Mesothelial cell of epicardium (in vitro differentiated cells): ENCODE measurements around the gene APH1A. TPM values are rescaled to one million over a fixed set of nuclear protein-coding genes. Genes with fewer than 3 reads are reported as not detected.
A peak's percentile ranks its signal among the peaks of the same experiment; 100 is the strongest.

ENCODE experiments used
- DNase-seq, 2 experiments: peaks; one replicate each; pipeline ENCODE4 v3.0.0; 2021; ENCODE audit warnings: low spot score in 2 of 2; ENCODE audit not compliant: unreplicated experiment in 2 of 2
- H3K27ac Mint-ChIP-seq: 2 replicates; pipeline ENCODE4 v1.8.0; 2021; ENCODE audit warnings: mixed read lengths
- H3K27me3 Mint-ChIP-seq: 2 replicates; pipeline ENCODE4 v1.8.0; 2021; ENCODE audit warnings: low read depth, mixed read lengths
- H3K36me3 Mint-ChIP-seq: 2 replicates; pipeline ENCODE4 v1.8.0; 2021; ENCODE audit warnings: mixed read lengths
- H3K4me1 Mint-ChIP-seq: 2 replicates; pipeline ENCODE4 v1.8.0; 2021; ENCODE audit warnings: mixed read lengths
- H3K4me3 Mint-ChIP-seq: 2 replicates; pipeline ENCODE4 v1.8.0; 2021; ENCODE audit warnings: mild to moderate bottlenecking, moderate library complexity, mixed read lengths
- H3K9me3 Mint-ChIP-seq: 2 replicates; pipeline ENCODE4 v1.8.0; 2021; ENCODE audit warnings: mixed read lengths
- total RNA-seq: library from RNA; stranded (reverse); gene quantifications from 3 replicates; pipeline ENCODE4 v1.2.1, GENCODE V29; 2021
- TF ChIP-seq, protein P1 (sequence below): fragments of 200-600 bp; sonication (generic); IDR thresholded peaks from one replicate; pipeline ENCODE4 v1.5.0; 2021; ENCODE audit warnings: antibody characterized with exemption; ENCODE audit not compliant: unreplicated experiment

The APH1A gene
- total RNA-seq, 1 donor from 2014 or later = 138 TPM

DNA sequence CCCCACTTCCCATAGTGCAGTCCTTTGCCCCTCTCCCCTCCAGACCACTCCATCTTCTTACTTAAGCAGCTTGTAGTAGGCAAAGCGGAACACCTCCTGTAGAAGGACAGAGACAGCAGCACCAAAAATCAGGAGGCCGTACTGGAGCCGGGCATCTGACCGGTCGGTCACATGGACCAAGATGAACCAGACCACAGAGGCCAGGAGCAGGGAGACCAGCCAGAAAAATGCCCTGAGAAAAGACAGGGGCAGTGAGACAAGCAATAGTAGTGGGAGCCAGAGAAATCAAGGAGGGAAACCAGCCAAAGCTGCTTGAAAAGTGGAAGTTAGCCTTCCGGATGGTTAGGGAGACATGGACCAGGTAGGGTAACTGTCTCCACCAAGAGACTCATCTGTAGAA lies 920 bp downstream of the APH1A start:
- peaks cover 6% of the 10 kb centered on the region for H3K36me3 Mint-ChIP-seq
- DNase-seq = no peak
- peak overlapping the region; percentile 97 for H3K27ac Mint-ChIP-seq
- H3K4me1 Mint-ChIP-seq = peaks cover 36% of the 10 kb centered on the region
- H3K4me3 Mint-ChIP-seq = peak overlapping the region; percentile 91
- no peaks in the 10 kb centered on the region for H3K27me3 Mint-ChIP-seq
- TF ChIP-seq, protein P1, sequence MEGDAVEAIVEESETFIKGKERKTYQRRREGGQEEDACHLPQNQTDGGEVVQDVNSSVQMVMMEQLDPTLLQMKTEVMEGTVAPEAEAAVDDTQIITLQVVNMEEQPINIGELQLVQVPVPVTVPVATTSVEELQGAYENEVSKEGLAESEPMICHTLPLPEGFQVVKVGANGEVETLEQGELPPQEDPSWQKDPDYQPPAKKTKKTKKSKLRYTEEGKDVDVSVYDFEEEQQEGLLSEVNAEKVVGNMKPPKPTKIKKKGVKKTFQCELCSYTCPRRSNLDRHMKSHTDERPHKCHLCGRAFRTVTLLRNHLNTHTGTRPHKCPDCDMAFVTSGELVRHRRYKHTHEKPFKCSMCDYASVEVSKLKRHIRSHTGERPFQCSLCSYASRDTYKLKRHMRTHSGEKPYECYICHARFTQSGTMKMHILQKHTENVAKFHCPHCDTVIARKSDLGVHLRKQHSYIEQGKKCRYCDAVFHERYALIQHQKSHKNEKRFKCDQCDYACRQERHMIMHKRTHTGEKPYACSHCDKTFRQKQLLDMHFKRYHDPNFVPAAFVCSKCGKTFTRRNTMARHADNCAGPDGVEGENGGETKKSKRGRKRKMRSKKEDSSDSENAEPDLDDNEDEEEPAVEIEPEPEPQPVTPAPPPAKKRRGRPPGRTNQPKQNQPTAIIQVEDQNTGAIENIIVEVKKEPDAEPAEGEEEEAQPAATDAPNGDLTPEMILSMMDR = no peak
- H3K9me3 Mint-ChIP-seq = no peaks in the 10 kb centered on the region

DNA sequence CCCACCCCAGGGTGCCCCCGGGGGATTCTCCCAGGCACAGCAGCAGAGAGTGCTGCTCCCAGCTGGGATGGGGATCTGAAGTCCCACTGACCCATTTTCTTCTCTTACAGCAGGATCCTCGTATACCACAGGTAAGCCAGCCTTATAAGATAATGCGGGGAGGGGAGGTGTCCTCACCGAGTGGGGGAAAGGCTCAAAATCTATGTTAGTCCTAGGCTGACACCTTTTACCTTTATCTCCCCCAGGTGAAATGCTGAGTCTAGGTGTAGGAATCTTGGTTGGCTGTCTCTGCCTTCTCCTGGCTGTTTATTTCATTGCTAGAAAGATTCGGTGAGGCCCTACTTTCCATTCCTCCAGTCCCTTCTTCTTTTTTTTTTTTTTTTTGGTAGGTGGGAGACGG lies 5.3 kb downstream of the APH1A start:
- no peaks in the 10 kb centered on the region for H3K27me3 Mint-ChIP-seq
- H3K27ac Mint-ChIP-seq = no peak overlapping the region
- no peak for DNase-seq
- H3K4me1 Mint-ChIP-seq = peaks cover 38% of the 10 kb centered on the region
- no peak overlapping the region for H3K4me3 Mint-ChIP-seq
- H3K9me3 Mint-ChIP-seq = no peaks in the 10 kb centered on the region
- H3K36me3 Mint-ChIP-seq = peaks cover 6% of the 10 kb centered on the region
- TF ChIP-seq, protein P1 = no peak

DNA sequence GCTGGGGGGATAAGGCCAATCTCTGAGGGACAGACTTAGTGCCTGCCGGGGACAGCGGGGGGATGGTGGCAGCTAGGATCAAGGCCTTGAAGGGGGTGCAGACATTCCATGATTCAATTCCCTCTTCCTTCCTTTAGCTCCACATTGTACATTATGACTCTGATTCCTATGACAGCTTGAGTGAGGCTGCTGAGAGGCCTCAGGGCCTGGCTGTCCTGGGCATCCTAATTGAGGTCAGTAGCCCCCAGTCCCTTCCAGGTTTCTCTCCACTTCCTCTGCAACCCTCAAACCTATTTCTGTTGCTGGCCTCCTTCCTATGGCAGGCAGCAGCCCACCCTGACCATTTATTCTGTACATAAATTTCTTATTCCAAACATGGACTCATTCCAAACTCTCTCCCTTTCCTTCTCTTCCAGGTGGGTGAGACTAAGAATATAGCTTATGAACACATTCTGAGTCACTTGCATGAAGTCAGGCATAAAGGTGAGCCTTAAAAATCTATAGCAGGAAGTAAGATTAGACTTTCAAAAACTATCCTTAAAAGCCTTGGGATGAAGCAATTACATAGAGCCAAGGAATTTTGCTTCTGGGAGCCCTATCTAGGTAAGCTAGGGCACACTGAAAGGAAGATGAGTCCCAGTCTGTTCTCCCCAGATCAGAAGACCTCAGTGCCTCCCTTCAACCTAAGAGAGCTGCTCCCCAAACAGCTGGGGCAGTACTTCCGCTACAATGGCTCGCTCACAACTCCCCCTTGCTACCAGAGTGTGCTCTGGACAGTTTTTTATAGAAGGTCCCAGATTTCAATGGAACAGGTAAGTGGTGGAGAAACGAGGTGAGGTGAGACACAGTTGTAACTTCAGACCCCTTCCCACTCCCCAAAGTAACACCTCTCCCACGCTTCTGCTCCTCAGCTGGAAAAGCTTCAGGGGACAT lies 6.2 kb downstream of the APH1A start:
- TF ChIP-seq, protein P1 = no peak
- DNase-seq = no peak
- Mint-ChIP-seq H3K27me3 (no peaks in the 10 kb centered on the region), H3K4me3 (no peak overlapping the region), H3K36me3 (peaks cover 6% of the 10 kb centered on the region), H3K9me3 (no peaks in the 10 kb centered on the region), H3K4me1 (peaks cover 40% of the 10 kb centered on the region), H3K27ac (no peak overlapping the region)

DNA sequence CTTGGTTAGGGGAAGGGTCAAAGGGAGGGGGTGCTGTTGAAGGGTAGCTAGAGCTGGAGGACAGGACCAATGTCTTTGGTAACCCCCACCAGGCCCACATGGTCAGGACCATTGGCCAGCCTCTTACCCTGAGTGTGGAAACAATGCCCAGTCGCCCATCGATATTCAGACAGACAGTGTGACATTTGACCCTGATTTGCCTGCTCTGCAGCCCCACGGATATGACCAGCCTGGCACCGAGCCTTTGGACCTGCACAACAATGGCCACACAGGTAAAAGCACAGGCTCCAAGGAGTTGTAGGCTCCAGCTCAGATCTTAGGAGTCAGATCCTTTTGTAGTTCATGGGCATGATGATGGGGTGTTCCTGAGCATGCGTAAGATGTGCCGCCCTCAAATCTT lies 7.4 kb downstream of the APH1A start:
- Mint-ChIP-seq H3K4me3 (no peak overlapping the region), H3K36me3 (peaks cover 6% of the 10 kb centered on the region)
- no peak for DNase-seq

DNA sequence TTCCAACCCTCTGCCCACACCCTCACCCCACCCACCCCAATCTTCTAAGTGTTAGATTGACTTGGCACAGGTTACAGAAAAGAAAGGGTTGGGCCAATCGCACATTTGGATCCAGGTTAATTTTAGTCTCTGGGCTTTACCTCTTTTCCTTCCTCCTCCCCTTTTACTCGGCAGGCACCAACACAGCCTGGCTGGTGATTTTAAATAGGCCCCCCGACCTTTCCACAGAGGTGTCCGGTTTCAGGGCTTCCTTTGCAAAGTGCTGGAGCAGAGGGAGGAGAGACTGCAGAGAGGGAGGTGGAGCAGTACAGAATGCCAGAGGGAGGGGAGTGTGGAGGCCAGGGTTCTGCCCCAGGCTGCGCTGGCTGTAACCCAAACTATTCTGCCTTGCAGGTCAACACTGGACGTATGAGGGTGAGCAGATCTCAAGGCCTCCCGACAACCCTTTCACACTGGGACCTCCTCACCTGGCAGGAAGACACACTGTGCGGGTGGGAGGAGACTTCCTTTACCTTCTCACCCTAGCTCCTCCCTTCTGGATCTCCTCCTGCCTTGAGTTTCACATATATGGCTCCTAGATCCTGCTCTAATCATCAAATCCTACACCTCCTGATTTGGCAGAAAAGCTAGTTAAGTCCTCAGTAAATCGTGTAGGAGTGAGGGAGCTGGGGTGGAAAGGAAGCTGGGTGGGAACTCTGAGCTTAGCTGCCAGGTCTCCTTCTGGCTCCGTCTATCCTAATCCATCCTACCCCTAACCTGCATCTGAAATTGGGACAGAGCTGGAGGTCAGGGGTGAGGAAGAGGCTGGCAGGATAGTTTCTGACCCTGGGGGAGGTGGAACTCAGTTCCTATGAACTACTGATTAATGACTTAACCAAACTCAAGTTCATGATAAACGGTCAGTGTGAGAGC lies 8.8 kb downstream of the APH1A start:
- H3K4me3 Mint-ChIP-seq = peak overlapping the region; percentile 67
- TF ChIP-seq, protein P1 = no peak
- peaks cover 54% of the 10 kb centered on the region for H3K4me1 Mint-ChIP-seq
- H3K9me3 Mint-ChIP-seq = no peaks in the 10 kb centered on the region
- no peaks in the 10 kb centered on the region for H3K27me3 Mint-ChIP-seq
- peak in 1 of 2 experiments; percentile 66 for DNase-seq
- H3K27ac Mint-ChIP-seq = peak overlapping the region; percentile 89
- peaks cover 6% of the 10 kb centered on the region for H3K36me3 Mint-ChIP-seq

More for the DNA sequence above, 7.4 kb downstream of the APH1A start:
- Mint-ChIP-seq H3K27ac (no peak overlapping the region), H3K27me3 (no peaks in the 10 kb centered on the region), H3K9me3 (no peaks in the 10 kb centered on the region), H3K4me1 (peaks cover 43% of the 10 kb centered on the region)
- TF ChIP-seq, protein P1 = no peak
